KG1 (cell line): ENCODE data around the gene ELOVL5.
A peak's percentile ranks its signal among the peaks of the same experiment; 100 is the strongest.
"Not testable (repeated sequence)": the region's sequence is repeated elsewhere in the genome, so short reads cannot be mapped to it uniquely, and the experiment has no call there.

ENCODE experiments used
- DNase-seq: peaks from one replicate; lab custom pipeline; 2025; lab: John Stamatoyannopoulos, UW

ELOVL5 gene

GRCh38 chr6:53359095-53359842 lies 10.5 kb upstream of the ELOVL5 start:
- no peak for DNase-seq

GRCh38 chr6:53358440-53359094 lies 9.8 kb upstream of the ELOVL5 start:
- DNase-seq, result no peak

- no peak for DNase-seq
These were observed 9.0 kb upstream of the ELOVL5 start for GRCh38 chr6:53357576-53358360.

- DNase-seq, result no peak
These were observed 4.9 kb upstream of the ELOVL5 start for GRCh38 chr6:53353624-53354023.

DNA sequence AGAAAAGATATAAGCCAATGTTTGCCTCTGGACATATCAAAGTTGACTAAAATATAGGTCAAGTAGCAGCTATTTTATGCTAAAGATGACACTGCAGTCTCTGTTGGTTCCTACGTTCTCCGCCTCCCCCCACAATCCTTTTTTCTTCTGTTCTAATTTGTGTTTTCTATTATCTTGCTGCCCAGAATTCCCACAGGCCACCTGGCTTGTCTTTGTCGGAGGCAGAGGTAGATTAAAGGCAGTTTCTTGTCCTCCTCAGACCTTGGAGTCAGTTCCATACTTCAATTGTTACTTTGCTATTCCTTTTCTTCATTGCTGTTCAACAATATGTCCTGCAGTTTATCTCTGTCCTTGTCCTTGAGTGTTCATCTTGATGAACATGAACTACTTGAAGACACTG lies 3.6 kb upstream of the ELOVL5 start:
- no peak for DNase-seq

- DNase-seq, result peak; percentile 84
These were observed 501 bp upstream of the ELOVL5 start for GRCh38 chr6:53349209-53349693.

GRCh38 chr6:53347921-53348370 lies 804 bp downstream of the ELOVL5 start:
- no peak for DNase-seq

DNA sequence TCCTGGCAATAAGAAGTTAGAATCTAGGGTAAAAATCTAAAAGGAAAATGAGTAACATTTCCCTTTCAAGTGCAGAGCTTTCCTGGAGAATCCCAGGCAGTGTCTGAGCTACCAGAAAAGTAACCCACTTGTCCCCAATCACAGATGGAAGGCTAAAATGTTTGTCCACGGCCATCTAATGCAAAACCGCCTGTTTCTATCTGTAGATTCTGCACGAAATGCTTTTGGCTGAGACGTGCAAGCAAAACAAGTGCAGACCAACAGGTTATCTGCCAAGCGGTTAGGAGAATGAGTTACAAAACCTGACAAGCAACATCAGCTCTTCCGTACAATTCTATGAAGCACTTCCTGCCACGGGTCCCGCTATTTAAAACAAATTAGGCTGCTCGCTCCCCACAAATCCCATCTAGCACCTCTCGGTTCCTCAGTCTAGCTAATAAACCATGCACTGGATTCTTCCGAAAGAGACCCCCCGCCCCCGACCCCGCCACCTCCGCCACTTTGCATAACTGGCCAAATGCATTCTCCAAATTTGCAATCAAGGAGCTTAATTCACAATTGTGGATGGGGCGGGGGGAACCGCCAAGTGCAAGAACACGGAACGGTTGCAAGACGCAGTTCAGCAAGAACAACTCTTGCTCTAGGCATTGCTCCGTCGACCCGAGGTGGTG lies 1.4 kb downstream of the ELOVL5 start:
- peak; percentile 22 for DNase-seq

- not testable (repeated sequence) for DNase-seq
These were observed 2.7 kb downstream of the ELOVL5 start for GRCh38 chr6:53346049-53346448.

DNA sequence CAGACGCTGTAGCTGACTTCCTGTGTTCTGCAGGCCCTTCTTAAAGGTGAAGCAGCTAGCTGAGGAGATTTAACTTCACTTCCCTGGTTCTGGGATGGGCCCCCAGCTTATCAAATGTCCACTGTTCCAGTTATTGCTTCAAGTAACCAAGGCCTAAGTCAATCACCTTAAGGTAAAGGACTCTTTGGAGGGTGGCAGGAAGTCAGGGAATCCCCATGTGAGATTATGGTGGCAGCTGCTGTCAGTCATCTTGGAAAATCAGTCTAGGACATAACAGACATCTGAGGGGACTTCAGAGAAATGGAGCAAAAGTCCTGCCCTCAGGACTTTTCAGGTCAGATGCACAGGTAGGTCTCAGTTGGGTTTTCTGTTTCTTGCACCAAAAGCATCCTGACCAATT lies 3.8 kb downstream of the ELOVL5 start:
- DNase-seq, result no peak

DNA sequence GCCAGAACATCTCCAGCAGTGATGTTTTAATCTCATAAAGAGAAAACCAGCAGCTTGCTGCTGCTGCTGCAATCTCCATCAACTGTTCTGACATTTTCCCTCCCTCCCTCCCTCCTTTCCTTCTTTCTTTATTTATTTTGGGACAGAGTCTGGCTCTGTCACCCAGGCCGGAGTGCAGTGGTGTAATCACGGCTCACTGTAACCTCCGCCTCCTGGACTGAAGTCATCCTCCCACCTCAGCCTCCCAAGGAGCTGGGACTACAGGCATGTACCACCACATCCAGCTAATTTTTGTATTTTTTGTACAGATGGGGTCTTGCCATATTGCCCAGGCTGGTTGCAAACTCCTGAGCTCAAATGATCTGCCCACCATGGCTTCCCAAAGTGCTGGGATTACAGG lies 5.7 kb downstream of the ELOVL5 start:
- DNase-seq, result no peak

GRCh38 chr6:53342217-53342616 lies 6.5 kb downstream of the ELOVL5 start:
- no peak for DNase-seq

DNA sequence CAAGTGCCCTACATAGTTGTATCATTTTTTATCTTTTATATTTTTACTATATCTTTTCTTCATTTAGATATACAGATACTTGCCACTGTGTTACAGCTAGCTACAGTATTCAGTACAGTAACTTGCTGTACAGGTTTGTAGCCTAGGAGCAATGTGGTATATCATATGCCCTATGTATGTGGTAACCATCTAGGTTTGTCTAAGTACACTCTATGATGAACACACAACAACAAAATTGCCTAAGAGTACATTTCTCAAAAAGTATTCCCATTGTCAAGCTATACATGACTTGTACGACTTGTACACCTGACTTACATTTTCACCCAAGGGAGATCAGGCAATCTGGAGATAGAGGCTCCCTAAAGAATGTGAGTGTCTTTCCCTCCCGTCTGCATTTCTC lies 8.2 kb downstream of the ELOVL5 start:
- no peak for DNase-seq

DNA sequence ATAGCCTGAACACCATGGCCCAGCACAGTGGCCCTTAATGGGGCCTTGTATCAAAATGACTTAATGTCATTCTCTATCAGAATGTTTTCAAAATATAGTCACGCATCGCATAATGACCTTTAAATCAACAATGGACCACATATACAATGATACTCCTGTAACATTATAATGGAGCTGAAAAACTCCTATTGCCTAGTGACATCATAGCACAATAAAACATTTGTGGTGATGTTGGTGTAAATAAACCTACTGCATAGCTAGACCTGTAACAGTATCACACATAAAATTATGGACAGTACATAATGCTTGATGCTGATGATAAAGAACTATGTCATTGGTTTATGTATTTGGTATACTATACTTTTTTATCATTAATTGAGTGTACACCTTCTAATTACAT lies 9.3 kb downstream of the ELOVL5 start:
- DNase-seq, result no peak

- no peak for DNase-seq
These were observed 10.4 kb downstream of the ELOVL5 start for GRCh38 chr6:53338304-53338703.

GRCh38 chr6:53336070-53336469 lies 12.7 kb downstream of the ELOVL5 start:
- no peak for DNase-seq

GRCh38 chr6:53335224-53335994 lies 13.3 kb downstream of the ELOVL5 start:
- DNase-seq, result no peak

DNA sequence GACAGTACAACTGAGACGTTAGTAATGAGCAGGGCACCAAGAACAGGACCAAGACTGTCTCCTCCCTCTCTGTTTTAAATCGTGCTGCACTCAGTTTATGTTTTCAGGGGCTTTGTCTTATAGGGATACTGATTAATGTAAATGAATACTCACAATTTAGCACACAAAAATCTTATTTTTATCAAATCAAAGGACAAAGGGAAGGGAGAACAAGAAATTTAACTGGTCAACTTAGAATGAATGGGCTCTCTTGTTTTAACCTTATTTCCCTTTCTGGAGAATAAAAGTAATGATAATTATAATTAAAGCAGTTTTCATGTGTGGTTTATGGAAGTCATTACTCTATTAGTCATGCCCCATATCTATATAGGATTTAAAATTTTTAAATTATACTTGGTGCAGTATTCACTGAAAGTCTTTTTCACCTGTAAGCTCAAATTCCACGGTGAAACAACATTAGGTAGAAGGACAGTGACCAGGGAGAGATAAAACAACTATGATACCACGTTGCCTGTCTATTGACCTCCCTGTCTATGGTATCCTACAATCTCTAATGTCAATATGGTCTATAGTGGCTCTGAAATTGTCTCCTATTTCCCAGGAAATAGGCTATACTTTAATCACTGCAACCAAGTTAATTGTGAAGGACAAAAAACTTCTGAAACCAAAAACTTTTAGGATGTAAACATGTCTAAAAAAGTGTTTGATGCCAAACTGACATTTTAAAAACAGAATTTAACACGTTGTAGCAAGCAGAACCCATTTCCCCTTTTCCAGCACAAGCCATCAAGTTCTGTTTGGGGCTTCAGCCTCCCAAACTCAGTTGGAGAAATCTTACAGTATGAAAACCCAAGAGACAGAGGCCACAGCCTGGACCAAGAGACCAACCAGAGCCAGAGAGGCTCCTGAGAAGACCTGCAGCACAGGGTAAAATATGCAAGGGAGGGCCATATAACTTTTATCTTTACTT lies 15.0 kb downstream of the ELOVL5 start:
- no peak for DNase-seq

DNA sequence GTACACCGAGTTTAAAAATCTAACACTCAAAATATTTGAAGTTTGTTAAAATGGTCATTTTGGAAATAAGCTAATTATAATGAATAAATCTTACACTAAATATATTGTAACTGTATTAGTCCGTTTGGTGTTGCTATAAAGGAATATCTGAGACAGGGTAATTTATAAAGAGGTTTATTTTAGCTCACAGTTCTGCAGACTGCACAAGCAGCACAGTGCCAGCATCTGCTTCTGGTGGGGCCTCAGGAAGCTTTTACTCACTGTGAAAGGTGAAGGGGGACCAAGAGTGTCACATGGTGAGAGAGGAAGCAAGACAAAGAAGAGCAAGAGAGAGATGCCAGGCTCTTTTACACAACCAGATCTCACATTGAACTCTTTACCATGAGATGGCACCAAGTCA lies 17.1 kb downstream of the ELOVL5 start:
- DNase-seq, result no peak

DNA sequence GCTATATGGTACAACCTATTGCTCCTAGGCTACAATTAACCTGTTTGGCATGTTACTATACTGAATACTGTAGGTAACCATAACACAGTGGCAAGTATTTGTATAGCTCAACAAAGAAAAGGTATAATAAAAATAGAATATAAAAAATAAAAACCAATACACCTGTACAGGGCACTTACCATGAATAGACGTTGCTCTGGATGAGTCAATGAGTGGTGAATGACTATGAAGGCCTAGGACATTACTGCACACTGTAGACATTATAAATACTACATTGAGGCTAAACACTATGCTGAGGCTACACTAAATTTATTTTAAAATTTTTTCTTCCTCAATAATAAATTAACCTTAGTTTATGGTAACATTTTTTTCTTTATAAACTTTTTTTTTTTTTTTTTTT lies 18.6 kb downstream of the ELOVL5 start:
- DNase-seq, result no peak
